EH (cell line): ENCODE results near the gene HAUS8.

Experiments used
- DNase-seq: peaks from one replicate; pipeline ENCODE4 v3.0.0-alpha.2; 2015; ENCODE audit warnings: low read depth

HAUS8 gene

DNA sequence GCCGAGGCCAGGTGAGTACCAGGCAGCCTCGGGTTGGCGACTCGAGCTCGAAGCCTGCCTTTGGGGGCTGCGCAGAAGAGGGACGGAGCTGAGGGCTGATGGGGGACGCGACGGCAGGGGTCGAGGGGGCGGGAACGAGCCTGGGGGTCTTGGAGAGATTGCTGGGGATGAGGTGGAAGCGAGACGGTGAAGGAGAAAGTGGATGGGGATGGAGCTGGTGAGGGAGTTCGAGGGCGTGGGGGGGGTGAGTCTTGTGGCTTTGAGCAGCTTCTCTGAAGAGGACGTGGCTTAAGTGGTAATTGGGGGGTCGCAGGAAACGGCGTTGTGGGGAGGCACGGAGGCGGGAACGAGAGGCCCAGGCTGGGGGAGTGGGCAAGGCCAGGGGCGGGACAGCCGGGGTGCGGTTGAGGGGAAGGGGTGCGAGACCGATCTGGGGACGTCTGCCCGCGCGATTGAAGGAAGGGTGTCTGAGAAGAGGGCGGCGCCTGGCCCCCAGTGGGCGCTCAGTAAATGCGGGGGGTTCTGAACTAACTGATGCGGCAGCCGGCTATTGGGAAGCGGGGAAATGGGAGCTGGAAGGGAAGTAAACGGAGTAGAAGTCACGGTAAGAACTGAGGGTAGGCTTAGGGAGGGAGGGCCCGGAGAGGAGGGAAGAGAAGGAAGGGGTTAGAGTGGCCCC lies 751 bp upstream of the HAUS8 start:
- peak; percentile 48 for DNase-seq

DNA sequence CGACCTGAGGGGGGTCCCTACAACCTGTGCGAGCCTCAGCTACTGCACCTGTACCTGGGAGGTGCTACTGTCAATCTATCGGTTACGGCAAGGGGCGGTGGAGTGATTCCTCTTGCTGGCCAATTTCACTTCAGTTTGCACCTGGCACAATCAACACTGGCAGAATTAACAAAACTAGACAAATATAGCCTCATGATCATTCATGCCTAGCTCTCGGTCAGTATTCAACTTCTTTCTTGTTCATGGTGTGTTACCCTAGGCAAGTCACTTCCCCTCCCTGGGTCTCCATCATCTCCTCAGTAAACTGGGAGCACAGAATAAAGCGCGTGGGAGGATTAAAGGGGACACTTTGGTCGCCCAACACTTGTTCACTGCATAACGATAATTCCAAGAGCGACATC lies 618 bp downstream of the HAUS8 start:
- DNase-seq = no peak

DNA sequence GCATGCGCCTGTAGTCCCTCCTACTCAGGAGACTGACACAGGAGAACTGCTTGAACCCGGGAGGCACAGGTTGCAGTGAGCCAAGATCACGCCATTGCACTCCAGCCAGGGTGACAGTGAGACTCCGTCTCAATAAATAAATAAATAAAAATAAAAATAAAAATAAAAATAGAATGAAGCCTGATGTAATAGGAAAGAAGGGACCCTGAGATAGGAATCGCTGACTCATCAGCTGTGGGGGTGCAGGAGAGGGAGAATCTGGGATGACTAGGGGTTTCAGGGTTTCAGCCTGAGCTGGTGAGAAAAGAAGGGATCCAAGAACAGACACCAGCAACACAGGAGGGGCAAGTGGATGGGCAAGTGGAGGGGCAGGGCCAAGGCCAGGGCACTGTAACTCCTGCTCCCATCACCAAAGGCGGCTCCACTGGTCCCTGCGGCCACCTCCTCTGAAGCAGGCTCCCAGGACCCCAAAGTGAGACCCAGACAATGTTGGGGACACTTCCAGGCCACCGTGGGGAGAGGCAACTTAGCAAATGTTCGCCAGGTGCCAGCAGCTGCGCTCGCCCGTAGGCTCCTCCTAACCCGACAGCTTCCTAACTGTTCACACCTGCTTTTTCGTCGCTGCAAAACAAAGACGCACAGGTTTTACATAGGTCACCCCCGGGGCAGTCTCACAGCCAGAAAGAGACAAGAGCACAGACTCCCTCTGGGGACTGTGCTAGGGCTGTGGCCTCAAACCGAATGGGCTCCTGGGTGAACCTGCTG lies 1.2 kb downstream of the HAUS8 start:
- peak; percentile 23 for DNase-seq

DNA sequence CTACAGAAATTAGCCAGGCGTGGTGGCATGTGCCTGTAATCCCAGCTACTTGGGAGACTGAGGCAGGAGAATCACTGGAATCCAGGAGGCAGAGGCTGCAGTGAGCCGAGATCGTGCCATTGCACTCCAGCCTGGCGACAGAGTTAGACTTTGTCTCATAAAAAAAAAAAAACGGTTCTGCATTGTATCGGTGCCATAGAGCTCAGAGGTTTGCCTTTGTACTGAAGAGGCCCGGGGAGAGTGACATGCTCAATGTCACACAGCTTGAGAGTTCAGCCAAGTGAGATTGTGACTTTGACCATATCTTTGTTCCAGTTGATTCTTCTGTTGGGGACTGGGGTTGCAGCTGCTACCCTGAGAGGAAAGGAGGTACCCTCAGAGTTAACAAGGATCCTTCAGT lies 4.3 kb downstream of the HAUS8 start:
- no peak for DNase-seq

DNA sequence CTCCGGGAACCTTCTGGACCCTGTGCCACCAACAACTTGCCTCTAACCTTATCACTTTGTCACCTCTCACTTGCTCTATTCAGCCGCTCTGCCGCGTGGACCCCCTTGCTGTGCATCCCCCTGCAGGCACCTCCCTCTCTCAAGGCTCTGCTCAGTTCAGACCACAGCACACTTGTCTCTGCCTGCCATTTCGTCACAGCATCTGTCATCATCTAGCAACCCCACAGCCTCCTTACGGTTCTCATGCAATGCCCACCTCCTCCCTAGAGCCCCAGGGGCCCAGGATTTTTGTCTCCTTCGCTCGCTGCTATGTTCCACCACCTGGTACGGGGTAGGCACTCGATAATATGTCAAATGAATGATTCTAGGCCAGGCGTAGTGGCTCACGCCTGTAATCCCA lies 4.8 kb downstream of the HAUS8 start:
- no peak for DNase-seq

DNA sequence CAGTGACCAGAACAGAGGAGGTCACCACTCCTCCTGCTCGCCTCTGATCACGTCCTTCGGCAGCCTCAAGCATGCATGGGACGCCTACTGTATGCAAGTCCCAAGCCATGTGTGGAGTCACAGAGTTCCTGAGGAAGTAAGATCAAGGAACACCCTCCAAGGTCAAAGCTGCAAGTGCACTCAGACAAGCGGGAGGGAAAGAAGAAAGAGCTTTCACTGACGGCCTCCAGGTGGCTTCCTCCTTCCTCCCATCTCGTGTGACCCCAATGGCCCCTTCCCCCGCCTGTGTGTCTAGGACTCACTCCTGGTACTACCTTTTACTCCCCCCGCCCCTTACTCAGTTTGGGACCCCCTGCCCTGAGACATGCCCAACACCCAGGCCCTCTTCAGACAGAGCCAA lies 6.1 kb downstream of the HAUS8 start:
- no peak for DNase-seq

DNA sequence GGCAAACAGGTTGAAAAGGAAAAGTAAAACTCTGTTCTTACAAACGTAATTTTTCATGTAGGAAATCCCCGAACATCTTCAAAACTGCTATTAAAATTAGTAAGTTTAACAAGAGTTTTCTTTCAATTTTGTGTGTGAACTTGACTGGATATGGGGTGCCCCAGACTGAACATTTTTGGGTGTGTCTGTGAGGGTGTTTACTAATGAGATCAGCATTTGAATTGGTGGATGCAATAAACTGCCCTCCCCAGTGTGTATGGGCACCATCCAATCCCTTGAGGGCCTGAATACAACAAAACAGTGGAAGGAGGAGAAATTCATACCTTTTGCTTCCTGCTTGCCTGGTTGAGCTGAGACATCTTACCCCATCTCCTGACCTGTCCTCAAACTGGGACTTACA lies 11.8 kb downstream of the HAUS8 start:
- no peak for DNase-seq

DNA sequence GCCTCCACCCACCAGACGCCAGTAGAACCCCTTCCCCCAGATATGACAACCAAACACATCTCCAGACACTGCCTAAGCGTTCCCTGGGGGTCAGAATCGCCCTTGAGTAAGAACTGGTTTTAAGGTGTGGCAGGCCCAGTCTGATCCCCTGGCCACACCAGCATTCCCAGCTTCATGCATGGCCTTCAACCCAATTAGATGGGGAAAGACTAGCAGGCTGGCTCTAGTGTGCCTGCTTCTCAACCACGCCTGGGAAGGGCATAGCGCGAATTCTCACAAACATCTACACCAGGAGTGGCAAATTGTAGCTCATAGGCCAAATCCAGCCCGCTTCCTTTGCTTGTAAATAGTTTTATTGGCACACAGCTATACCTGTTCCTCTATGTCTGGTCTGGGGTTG lies 13.6 kb downstream of the HAUS8 start:
- DNase-seq = no peak

DNA sequence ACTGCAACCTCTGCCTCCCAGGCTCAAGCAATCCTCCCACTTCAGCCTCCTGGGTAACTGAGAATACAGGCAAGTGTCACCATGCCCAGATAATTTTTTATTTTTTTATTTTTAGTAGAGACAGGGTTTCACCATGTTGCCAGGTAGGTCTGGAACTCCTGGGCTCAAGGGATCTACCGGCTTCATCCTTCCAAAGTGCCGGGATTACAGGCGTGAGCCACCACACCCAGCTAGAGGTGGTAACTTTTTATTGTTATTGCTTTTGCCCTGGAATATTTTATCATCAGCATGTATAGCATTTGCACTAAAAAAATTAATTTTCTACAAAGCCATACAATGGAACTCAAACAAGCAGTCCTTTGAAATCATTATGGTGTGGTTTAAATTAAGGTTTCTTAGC lies 14.0 kb downstream of the HAUS8 start:
- DNase-seq = no peak

DNA sequence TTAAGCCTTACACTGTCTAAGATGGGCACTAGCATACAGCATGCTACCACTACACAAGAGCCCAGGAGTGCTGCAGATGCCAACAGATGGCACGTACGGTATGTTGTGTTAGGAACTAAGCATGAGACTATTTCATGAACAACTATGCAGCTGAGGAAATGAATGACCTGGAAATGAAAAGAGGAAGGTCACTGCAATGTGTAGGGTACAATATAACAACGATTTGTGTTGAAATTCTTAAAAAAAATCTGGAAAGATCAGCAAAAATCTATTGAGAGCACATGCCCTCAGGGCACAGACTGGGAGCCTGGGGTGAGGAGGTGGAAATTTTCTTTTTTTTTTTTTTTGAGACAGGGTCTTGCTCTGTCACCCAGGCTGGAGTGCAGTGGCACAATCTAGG lies 14.4 kb downstream of the HAUS8 start:
- no peak for DNase-seq

DNA sequence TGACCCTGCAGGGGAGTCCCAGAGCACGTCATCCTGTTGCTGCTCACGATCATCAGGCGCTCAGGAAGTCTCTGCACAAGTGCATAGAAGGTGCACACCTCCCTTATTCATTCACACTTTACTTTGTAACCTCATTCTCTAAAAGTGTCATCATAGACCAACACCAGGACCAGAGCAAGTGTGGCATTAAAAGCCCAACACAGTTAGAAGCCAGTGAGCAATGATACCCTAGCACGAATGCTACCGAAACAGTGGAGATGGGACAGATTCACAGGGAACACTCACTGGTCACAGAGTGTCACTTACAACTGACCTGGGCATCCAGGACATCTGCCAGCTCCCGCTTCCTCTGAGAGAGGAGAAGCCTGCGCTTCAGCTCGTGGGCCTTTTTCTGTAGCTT lies 17.0 kb downstream of the HAUS8 start:
- no peak for DNase-seq

DNA sequence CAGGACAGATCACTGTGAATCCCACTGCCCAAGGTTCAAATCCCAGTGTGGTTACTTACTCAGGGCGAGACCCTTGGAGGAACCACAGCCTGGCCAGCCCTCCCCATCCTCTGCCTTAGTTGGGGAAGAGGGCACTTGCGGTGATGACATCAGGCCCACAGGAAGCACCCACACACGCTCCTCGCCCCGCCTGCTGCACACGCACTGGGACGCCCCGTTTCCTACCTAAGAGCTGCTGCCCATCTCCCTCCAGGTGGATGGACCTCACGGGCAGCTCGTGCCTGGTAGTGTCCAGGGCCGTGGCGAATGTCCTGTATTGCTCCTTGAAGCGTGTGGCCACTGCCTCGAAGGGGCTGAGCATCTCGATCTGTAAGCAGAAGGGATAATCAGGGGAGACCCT lies 19.6 kb downstream of the HAUS8 start:
- DNase-seq = no peak

DNA sequence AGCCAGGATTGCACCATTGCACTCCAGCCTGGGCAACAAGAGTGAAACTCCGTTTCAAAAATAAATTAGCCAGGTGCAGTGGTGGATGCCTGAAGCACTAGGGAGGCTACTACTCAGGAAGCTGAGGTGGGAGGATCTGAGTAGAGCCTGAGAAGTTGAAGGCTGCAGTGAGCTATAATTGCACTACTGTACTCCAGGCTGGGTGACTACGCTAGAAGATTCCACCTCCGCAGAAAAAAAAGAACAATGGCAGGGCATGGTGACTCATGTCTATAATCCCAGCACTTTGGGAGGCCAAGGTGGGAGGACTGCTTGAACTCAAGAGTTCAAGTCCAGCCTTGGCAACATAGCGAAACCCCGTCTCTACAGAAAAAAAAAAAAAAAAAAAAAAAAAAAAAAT lies 20.5 kb downstream of the HAUS8 start:
- DNase-seq = no peak

DNA sequence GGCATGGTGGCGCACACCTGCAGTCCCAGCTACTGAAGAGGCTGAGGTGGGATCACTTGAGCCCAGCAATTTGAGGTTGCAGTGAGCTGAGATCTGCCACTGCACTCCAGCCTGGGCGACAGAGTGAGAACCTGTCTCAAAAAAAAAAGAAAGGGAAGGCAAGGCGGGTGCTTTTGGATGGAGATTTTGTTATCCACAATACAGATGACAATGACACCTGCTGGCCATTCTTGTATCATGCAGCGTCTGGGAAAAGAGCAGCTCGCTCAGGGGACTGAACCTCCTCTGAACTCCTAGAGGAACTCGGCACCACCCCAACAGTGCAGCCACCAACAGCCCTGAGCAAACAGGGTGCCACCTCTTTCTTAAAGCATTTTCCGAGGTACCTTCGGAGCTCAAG lies 22.8 kb downstream of the HAUS8 start:
- DNase-seq = peak; percentile 63

DNA sequence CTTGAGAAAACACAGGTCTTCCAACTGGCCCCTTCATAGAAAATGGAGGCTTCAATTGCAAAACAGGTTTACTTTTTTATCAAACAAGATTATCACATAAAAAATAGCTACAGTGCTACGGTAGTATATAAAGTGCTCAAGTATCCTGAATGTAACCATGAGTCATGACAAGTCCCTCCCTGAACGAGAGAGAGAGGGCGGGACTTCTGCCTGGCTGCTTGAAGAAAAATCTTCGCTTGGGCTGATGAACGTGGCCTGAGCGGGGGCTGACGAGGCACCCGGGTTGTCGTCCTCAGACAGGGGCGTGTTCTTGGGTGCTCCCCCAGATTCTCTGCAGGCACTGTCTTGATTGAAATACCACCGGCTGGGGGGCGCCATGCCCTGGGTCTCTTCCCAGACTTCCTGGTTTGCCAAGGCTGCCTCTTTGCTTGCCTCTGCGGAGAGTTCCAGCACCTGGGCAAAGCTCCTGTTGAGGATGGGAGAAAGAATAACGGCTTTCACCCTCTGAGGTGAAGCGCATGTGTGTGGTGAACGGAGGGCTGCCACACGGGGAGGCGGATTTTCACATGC lies 25.5 kb downstream of the HAUS8 start:
- DNase-seq = peak; percentile 46

DNA sequence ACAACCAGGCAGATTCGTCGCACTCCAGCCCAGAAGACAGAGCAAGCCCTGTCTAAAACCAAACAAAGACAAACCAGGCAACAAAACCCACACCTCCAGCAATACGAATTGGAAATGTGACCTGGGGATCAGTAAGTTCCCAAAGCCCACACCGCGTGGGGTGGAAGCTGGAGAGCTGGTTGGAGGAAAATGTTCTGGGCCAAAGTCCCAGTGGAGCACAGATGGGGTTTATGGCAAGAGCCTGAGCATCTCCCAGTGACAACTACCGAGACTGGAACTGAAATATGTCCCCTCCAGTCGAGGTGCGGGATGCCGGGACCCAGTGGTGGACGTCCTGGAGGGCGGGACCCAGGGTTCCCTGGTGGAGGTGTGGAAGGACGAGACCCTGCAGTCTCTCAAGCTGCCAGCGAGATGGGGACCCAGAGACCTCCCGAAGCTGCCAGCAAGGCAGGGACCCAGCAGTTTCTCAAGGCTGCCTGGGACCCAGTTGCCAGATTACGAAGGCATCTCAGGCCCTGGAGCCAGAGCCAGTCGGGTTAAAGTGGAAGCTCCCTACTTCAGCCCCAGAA lies 26.3 kb downstream of the HAUS8 start:
- DNase-seq = no peak

DNA sequence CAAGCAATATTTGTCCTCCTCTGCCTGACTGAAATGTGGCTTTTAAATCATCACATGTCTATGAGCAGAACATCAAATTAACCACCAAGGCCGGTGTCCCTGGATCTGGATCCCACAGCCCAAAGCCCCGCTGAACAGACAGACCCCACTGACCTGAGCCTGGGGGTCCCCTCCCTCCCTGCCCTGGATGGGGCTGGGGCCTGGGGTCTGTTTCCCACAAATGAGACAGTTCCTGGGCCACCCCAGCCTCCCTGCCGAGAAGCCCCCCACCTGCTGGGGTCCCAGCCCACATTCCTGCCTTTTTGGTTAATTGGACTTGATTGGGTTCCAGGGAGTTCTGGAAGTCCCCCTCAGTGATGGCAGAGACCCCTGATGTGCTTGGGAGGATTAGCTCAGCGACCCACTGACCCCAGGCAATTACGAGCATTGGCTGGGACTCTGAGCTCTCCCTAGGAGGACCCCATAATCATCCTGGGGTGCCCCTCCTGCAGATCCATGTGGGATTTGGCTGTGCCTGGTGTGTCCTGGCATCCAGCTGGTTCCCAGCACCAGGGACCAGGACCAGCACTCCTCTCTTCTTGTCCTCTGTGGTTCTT lies 29.2 kb downstream of the HAUS8 start:
- no peak for DNase-seq

DNA sequence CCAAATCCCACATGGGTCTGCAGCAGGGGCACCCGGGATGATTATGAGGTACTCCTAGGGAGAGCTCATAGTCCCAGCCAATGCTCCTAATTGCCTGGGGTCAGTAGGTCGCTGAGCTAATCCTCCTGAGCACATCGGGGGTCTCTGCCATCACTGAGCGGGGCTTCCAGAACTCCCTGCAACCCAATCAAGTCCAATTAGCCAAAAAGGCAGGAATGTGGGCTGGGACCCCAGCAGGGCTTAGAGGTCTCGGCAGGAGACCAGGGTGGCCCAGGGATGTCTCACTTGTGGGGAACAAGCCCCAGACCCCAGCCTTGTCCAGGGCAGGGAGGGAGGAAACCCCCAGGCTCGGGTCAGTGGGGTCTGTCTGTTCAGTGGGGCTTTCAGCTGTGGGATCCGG lies 31.5 kb downstream of the HAUS8 start:
- no peak for DNase-seq

DNA sequence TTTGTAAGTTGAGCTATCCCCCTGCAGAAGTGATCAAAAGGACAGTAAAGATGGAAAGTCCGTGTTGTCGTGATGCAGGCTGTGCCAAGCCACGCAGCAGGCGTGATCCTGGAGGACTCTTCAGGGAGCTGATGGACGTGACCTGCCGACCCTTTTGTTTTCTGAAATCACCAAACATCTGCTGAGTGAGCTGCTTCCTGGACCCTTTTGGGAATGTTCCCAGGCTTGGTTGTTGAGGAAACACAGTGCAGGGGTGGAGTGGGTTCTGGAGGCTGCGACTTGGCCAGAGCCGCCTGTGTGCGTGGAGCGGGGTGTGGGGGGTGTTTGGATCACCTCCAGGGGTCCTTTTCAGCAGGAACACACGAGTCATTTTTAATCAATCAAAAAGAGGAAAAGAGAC lies 33.3 kb downstream of the HAUS8 start:
- peak; percentile 29 for DNase-seq

DNA sequence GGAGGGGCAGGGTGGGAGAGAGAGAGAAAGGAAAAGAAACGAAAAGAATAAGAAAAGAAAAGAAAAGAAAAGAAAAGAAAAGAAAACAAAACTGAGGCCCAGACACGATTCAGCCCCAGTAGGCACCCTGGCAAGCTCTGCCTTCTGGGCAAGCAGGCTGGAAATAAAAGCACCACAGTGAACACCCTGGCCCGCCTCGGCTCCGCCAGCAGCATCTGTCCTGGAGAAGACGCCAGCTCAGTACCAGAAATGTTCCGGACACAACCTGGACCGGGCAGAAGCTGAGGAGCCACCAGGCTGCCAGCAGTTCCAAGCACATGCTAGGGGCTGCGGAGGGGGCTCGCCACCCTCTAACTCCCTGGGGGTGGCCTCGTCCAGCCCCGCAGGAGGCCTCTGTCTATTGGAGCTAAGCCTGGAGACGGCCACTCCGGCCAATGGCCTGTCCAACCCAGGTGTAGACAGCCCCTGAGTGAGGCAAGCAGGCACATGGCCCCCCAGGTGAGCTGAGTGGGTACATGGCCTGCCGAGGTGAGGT lies 37.2 kb downstream of the HAUS8 start:
- no peak for DNase-seq

DNA sequence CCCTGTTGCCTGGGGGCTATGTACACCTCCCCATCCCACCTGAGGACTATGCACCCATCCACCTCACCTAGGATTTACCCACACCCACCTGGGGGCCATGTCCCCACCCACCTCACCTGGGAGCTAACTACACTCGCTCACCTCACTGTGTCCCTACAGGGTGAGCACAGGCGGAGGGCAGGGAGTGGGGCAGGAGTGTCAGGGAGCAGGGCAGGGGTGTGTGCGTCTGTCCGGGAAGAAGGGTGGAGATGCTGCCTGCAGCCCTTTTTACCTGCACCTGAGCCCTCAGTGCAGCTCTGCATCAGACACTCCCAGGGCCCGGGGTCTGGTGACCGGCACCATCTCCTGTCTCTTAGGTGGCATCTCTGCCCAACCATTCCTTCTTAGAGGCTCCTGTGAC lies 38.1 kb downstream of the HAUS8 start:
- DNase-seq = no peak

DNA sequence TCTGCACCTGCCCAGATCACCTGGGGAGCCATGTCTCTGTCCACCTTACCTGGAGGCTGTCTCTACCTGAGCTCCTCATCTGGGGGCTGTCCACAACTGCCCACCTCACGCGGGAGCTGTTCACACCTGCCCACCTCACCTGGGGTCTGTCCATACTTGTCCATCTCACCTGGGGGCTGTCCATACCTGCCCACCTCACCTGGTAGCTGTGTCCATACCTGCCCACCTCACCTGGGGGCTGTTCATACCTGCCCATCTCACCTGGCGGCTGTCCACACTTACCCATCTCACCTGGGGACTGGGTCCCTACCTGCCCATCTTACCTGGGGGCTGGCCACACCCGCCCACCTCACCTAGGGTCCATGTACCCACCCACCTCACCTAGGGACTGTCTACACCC lies 38.6 kb downstream of the HAUS8 start:
- DNase-seq = no peak
